ENCODE results near the gene TSPAN7.

The TSPAN7 gene

GRCh38 chrX:38656350-38656915, 95.1 kb downstream of the TSPAN7 start:
- no peak overlapping the region for H3K4me3 Mint-ChIP-seq
- H3K4me1 Mint-ChIP-seq: no peaks in the 10 kb centered on the region
- ATAC-seq (replicated peaks; ENCODE audit: extremely low read depth, poor library complexity, severe bottlenecking): no peak
- DNase-seq (ENCODE audit: low spot score in 2 of 2): no peak
- no peaks in the 10 kb centered on the region for H3K9me3 Mint-ChIP-seq
- no peak overlapping the region for H3K27ac Mint-ChIP-seq (ENCODE audit: low read depth)
- H3K36me3 Mint-ChIP-seq (ENCODE audit: insufficient read depth): no peaks in the 10 kb centered on the region
- no peaks in the 10 kb centered on the region for H3K27me3 Mint-ChIP-seq

GRCh38 chrX:38657562-38657961, 96.2 kb downstream of the TSPAN7 start:
- no peak overlapping the region for H3K27ac Mint-ChIP-seq (ENCODE audit: low read depth)
- no peaks in the 10 kb centered on the region for H3K27me3 Mint-ChIP-seq
- ATAC-seq (replicated peaks; ENCODE audit: extremely low read depth, poor library complexity, severe bottlenecking) (no peak), DNase-seq (ENCODE audit: low spot score in 2 of 2) (no peak)
- no peaks in the 10 kb centered on the region for H3K9me3 Mint-ChIP-seq
- no peak overlapping the region for H3K4me3 Mint-ChIP-seq
- no peaks in the 10 kb centered on the region for H3K36me3 Mint-ChIP-seq (ENCODE audit: insufficient read depth)
- H3K4me1 Mint-ChIP-seq: no peaks in the 10 kb centered on the region

- H3K4me1 Mint-ChIP-seq: no peaks in the 10 kb centered on the region
- DNase-seq (ENCODE audit: low spot score in 2 of 2) (no peak), ATAC-seq (replicated peaks; ENCODE audit: extremely low read depth, poor library complexity, severe bottlenecking) (no peak)
- H3K9me3 Mint-ChIP-seq: no peaks in the 10 kb centered on the region
- H3K4me3 Mint-ChIP-seq: no peak overlapping the region
- no peaks in the 10 kb centered on the region for H3K27me3 Mint-ChIP-seq
- H3K36me3 Mint-ChIP-seq (ENCODE audit: insufficient read depth): no peaks in the 10 kb centered on the region
- H3K27ac Mint-ChIP-seq (ENCODE audit: low read depth): no peak overlapping the region
Observed at GRCh38 chrX:38660395-38661102, 99.2 kb downstream of the TSPAN7 start.

- DNase-seq (ENCODE audit: low spot score in 2 of 2) (no peak), ATAC-seq (replicated peaks; ENCODE audit: extremely low read depth, poor library complexity, severe bottlenecking) (no peak)
- no peaks in the 10 kb centered on the region for H3K36me3 Mint-ChIP-seq (ENCODE audit: insufficient read depth)
- no peaks in the 10 kb centered on the region for H3K9me3 Mint-ChIP-seq
- H3K4me3 Mint-ChIP-seq: no peak overlapping the region
- H3K27me3 Mint-ChIP-seq: no peaks in the 10 kb centered on the region
- no peaks in the 10 kb centered on the region for H3K4me1 Mint-ChIP-seq
- no peak overlapping the region for H3K27ac Mint-ChIP-seq (ENCODE audit: low read depth)
Observed at GRCh38 chrX:38661103-38661441, 99.7 kb downstream of the TSPAN7 start.

GRCh38 chrX:38661561-38661960, 100.2 kb downstream of the TSPAN7 start:
- DNase-seq (ENCODE audit: low spot score in 2 of 2): no peak
- Mint-ChIP-seq H3K27me3 (no peaks in the 10 kb centered on the region), H3K4me1 (no peaks in the 10 kb centered on the region), H3K36me3 (ENCODE audit: insufficient read depth) (no peaks in the 10 kb centered on the region), H3K9me3 (no peaks in the 10 kb centered on the region), H3K27ac (ENCODE audit: low read depth) (no peak overlapping the region), H3K4me3 (no peak overlapping the region)
- ATAC-seq (replicated peaks; ENCODE audit: extremely low read depth, poor library complexity, severe bottlenecking): no peak

GRCh38 chrX:38662640-38663039, 101.3 kb downstream of the TSPAN7 start:
- Mint-ChIP-seq H3K4me1 (no peaks in the 10 kb centered on the region), H3K36me3 (ENCODE audit: insufficient read depth) (no peaks in the 10 kb centered on the region), H3K9me3 (no peaks in the 10 kb centered on the region), H3K4me3 (no peak overlapping the region), H3K27me3 (no peaks in the 10 kb centered on the region), H3K27ac (ENCODE audit: low read depth) (no peak overlapping the region)
- no peak for ATAC-seq (replicated peaks; ENCODE audit: extremely low read depth, poor library complexity, severe bottlenecking)
- no peak for DNase-seq (ENCODE audit: low spot score in 2 of 2)

- Mint-ChIP-seq H3K4me3 (no peak overlapping the region), H3K9me3 (no peaks in the 10 kb centered on the region), H3K36me3 (ENCODE audit: insufficient read depth) (no peaks in the 10 kb centered on the region), H3K27ac (ENCODE audit: low read depth) (no peak overlapping the region), H3K27me3 (no peaks in the 10 kb centered on the region), H3K4me1 (no peaks in the 10 kb centered on the region)
- DNase-seq (ENCODE audit: low spot score in 2 of 2): no peak
- ATAC-seq (replicated peaks; ENCODE audit: extremely low read depth, poor library complexity, severe bottlenecking): no peak
Observed at GRCh38 chrX:38664285-38664684, 102.9 kb downstream of the TSPAN7 start.

GRCh38 chrX:38666909-38667308, 105.6 kb downstream of the TSPAN7 start:
- Mint-ChIP-seq H3K27me3 (no peaks in the 10 kb centered on the region), H3K4me1 (no peaks in the 10 kb centered on the region), H3K36me3 (ENCODE audit: insufficient read depth) (no peaks in the 10 kb centered on the region), H3K9me3 (no peaks in the 10 kb centered on the region), H3K4me3 (no peak overlapping the region), H3K27ac (ENCODE audit: low read depth) (no peak overlapping the region)
- ATAC-seq (replicated peaks; ENCODE audit: extremely low read depth, poor library complexity, severe bottlenecking) (no peak), DNase-seq (ENCODE audit: low spot score in 2 of 2) (no peak)

GRCh38 chrX:38668771-38669170, 107.4 kb downstream of the TSPAN7 start:
- Mint-ChIP-seq H3K9me3 (no peaks in the 10 kb centered on the region), H3K27me3 (peaks cover 2% of the 10 kb centered on the region), H3K4me1 (no peaks in the 10 kb centered on the region), H3K4me3 (no peak overlapping the region), H3K27ac (ENCODE audit: low read depth) (no peak overlapping the region), H3K36me3 (ENCODE audit: insufficient read depth) (no peaks in the 10 kb centered on the region)
- no peak for ATAC-seq (replicated peaks; ENCODE audit: extremely low read depth, poor library complexity, severe bottlenecking)
- no peak for DNase-seq (ENCODE audit: low spot score in 2 of 2)

- H3K27ac Mint-ChIP-seq (ENCODE audit: low read depth): no peak overlapping the region
- ATAC-seq (replicated peaks; ENCODE audit: extremely low read depth, poor library complexity, severe bottlenecking): no peak
- no peaks in the 10 kb centered on the region for H3K4me1 Mint-ChIP-seq
- peaks cover 9% of the 10 kb centered on the region for H3K27me3 Mint-ChIP-seq
- no peaks in the 10 kb centered on the region for H3K36me3 Mint-ChIP-seq (ENCODE audit: insufficient read depth)
- H3K9me3 Mint-ChIP-seq: no peaks in the 10 kb centered on the region
- H3K4me3 Mint-ChIP-seq: no peak overlapping the region
- no peak for DNase-seq (ENCODE audit: low spot score in 2 of 2)
Observed at GRCh38 chrX:38669428-38669827, 108.1 kb downstream of the TSPAN7 start.

- Mint-ChIP-seq H3K9me3 (no peaks in the 10 kb centered on the region), H3K36me3 (ENCODE audit: insufficient read depth) (no peaks in the 10 kb centered on the region), H3K4me3 (no peak overlapping the region), H3K4me1 (no peaks in the 10 kb centered on the region), H3K27me3 (peaks cover 34% of the 10 kb centered on the region), H3K27ac (ENCODE audit: low read depth) (no peak overlapping the region)
- ATAC-seq (replicated peaks; ENCODE audit: extremely low read depth, poor library complexity, severe bottlenecking) (no peak), DNase-seq (ENCODE audit: low spot score in 2 of 2) (no peak)
Observed at GRCh38 chrX:38672646-38673045, 111.3 kb downstream of the TSPAN7 start.

GRCh38 chrX:38675856-38676255, 114.5 kb downstream of the TSPAN7 start:
- no peaks in the 10 kb centered on the region for H3K36me3 Mint-ChIP-seq (ENCODE audit: insufficient read depth)
- H3K4me3 Mint-ChIP-seq: no peak overlapping the region
- peaks cover 53% of the 10 kb centered on the region for H3K27me3 Mint-ChIP-seq
- DNase-seq (ENCODE audit: low spot score in 2 of 2) (no peak), ATAC-seq (replicated peaks; ENCODE audit: extremely low read depth, poor library complexity, severe bottlenecking) (no peak)
- no peak overlapping the region for H3K27ac Mint-ChIP-seq (ENCODE audit: low read depth)
- no peaks in the 10 kb centered on the region for H3K9me3 Mint-ChIP-seq
- H3K4me1 Mint-ChIP-seq: no peaks in the 10 kb centered on the region

- Mint-ChIP-seq H3K27me3 (peaks cover 56% of the 10 kb centered on the region), H3K4me3 (no peak overlapping the region), H3K36me3 (ENCODE audit: insufficient read depth) (no peaks in the 10 kb centered on the region), H3K4me1 (no peaks in the 10 kb centered on the region), H3K27ac (ENCODE audit: low read depth) (no peak overlapping the region), H3K9me3 (no peaks in the 10 kb centered on the region)
- DNase-seq (ENCODE audit: low spot score in 2 of 2) (no peak), ATAC-seq (replicated peaks; ENCODE audit: extremely low read depth, poor library complexity, severe bottlenecking) (no peak)
Observed at GRCh38 chrX:38678183-38678582, 116.8 kb downstream of the TSPAN7 start.

Measured in central memory CD8-positive, alpha-beta T cell (primary cell).